Measurements from ENCODE around the gene ROR2.

GRCh38 chr9:91960367-91960766, 10.3 kb upstream of the ROR2 start:
- TF ChIP-seq CTCF (conservative IDR thresholded peaks at IDR 0.05 in 1 of 2, IDR thresholded peaks at IDR 0.05 in 1 of 2; ENCODE audit: extremely low read depth in 1 of 2, insufficient read depth in 1 of 2, low read depth in 1 of 2, low read length in 2 of 2) = no peak
- no peak for TF ChIP-seq EZH2 (IDR thresholded peaks at IDR 0.05; ENCODE audit: borderline replicate concordance, low read length)

Data from mammary epithelial cell (primary cell).